H9 (cell line): ENCODE results near the gene FLT3. TPM values are rescaled to one million over a fixed set of nuclear protein-coding genes. Genes with fewer than 3 reads are reported as not detected.

Experiments used
- DNase-seq: peaks from one replicate; pipeline ENCODE4 v3.0.0-alpha.2; 2017
- H2AFZ ChIP-seq: one replicate; pipeline ENCODE4 v1.6.1; 2013; ENCODE audit warnings: mild to moderate bottlenecking, low read length, control low read depth, moderate library complexity
- H2AK5ac ChIP-seq: 2 replicates; pipeline ENCODE4 v1.6.1; 2013; ENCODE audit warnings: low read length, control low read depth, mixed read lengths; ENCODE audit not compliant: insufficient read length
- H2BK120ac ChIP-seq: one replicate; pipeline ENCODE4 v1.6.1; 2013; ENCODE audit warnings: low read depth, mild to moderate bottlenecking, low read length, control low read depth, inconsistent platforms; ENCODE audit not compliant: poor library complexity, severe bottlenecking
- H2BK12ac ChIP-seq: 2 replicates; pipeline ENCODE4 v1.6.1; 2013; ENCODE audit warnings: low read length, control low read depth, mixed read lengths, low read depth; ENCODE audit not compliant: insufficient read length
- H2BK15ac ChIP-seq: 2 replicates; pipeline ENCODE4 v1.6.1; 2013; ENCODE audit warnings: low read depth, low read length, control low read depth
- H2BK20ac ChIP-seq: one replicate; pipeline ENCODE4 v1.6.1; 2013; ENCODE audit warnings: low read depth, mild to moderate bottlenecking, low read length, control low read depth, inconsistent platforms; ENCODE audit not compliant: poor library complexity, severe bottlenecking
- H2BK5ac ChIP-seq: 2 replicates; pipeline ENCODE4 v1.6.1; 2013; ENCODE audit warnings: low read length, control low read depth, mixed read lengths; ENCODE audit not compliant: insufficient read length
- H3K14ac ChIP-seq: 2 replicates; pipeline ENCODE4 v1.6.1; 2013; ENCODE audit warnings: low read length, control low read depth; ENCODE audit not compliant: insufficient read depth
- H3K18ac ChIP-seq: 2 replicates; pipeline ENCODE4 v1.6.1; 2013; ENCODE audit warnings: low read depth, mild to moderate bottlenecking, mixed read lengths, low read length, control low read depth; ENCODE audit not compliant: insufficient read length
- H3K23ac ChIP-seq: 2 replicates; pipeline ENCODE4 v1.6.1; 2013; ENCODE audit warnings: low read length, control low read depth, mixed read lengths, low read depth; ENCODE audit not compliant: insufficient read length
- H3K23me2 ChIP-seq: 2 replicates; pipeline ENCODE4 v1.6.1; 2013; ENCODE audit warnings: low read depth, mild to moderate bottlenecking, mixed read lengths, low read length, control low read depth; ENCODE audit not compliant: insufficient read length, poor library complexity, severe bottlenecking
- H3K27ac ChIP-seq: 2 replicates; pipeline ENCODE4 v1.5.1; 2013; ENCODE audit warnings: low read length, control low read depth, mixed read lengths, low read depth; ENCODE audit not compliant: insufficient read length
- H3K27me3 ChIP-seq: 2 replicates; pipeline ENCODE4 v1.6.1; 2013; ENCODE audit warnings: low read length, control low read depth, inconsistent platforms; ENCODE audit not compliant: insufficient read depth
- H3K4ac ChIP-seq: 2 replicates; pipeline ENCODE4 v1.6.1; 2013; ENCODE audit warnings: low read depth, mild to moderate bottlenecking, control low read depth, inconsistent platforms, low read length, moderate library complexity
- H3K4me1 ChIP-seq: 2 replicates; pipeline ENCODE4 v1.6.1; 2013; ENCODE audit warnings: low read length, control low read depth, inconsistent platforms; ENCODE audit not compliant: insufficient read depth
- H3K4me2 ChIP-seq: 2 replicates; pipeline ENCODE4 v1.6.1; 2013; ENCODE audit warnings: low read length, control low read depth, mixed read lengths; ENCODE audit not compliant: insufficient read length, insufficient read depth
- H3K56ac ChIP-seq: 2 replicates; pipeline ENCODE4 v1.6.1; 2013; ENCODE audit warnings: low read depth, mild to moderate bottlenecking, mixed read lengths, low read length, control low read depth; ENCODE audit not compliant: insufficient read length
- H3K79me1 ChIP-seq: 2 replicates; pipeline ENCODE4 v1.6.1; 2013; ENCODE audit warnings: low read depth, mild to moderate bottlenecking, moderate library complexity, low read length, control low read depth, inconsistent platforms; ENCODE audit not compliant: insufficient read depth, poor library complexity, severe bottlenecking
- H3K79me2 ChIP-seq: 2 replicates; pipeline ENCODE4 v1.6.1; 2013; ENCODE audit warnings: low read length, control low read depth, inconsistent platforms; ENCODE audit not compliant: insufficient read depth
- H3K9ac ChIP-seq: 2 replicates; pipeline ENCODE4 v1.6.1; 2013; ENCODE audit warnings: low read length, control low read depth, mixed read lengths; ENCODE audit not compliant: insufficient read length; ENCODE audit errors: extremely low read depth
- H3K9me3 ChIP-seq: one replicate; pipeline ENCODE4 v1.6.1; 2013; ENCODE audit warnings: low read depth, low read length, inconsistent platforms; ENCODE audit not compliant: control insufficient read depth
- H3T11ph ChIP-seq: one replicate; pipeline ENCODE4 v1.6.1; 2013; ENCODE audit warnings: mild to moderate bottlenecking, low read length, control low read depth, inconsistent platforms
- H4K20me1 ChIP-seq: one replicate; pipeline ENCODE4 v1.6.1; 2013; ENCODE audit not compliant: control insufficient read depth, insufficient read length, insufficient read depth
- H4K5ac ChIP-seq: 2 replicates; pipeline ENCODE4 v1.6.1; 2013; ENCODE audit warnings: low read depth, mild to moderate bottlenecking, mixed read lengths, low read length, control low read depth; ENCODE audit not compliant: insufficient read length
- H4K8ac ChIP-seq: replicated peaks from 2 replicates; pipeline ENCODE4 v1.6.1; 2013; ENCODE audit warnings: low read length, control low read depth, mixed read lengths, low read depth; ENCODE audit not compliant: insufficient read length
- H4K91ac ChIP-seq: 2 replicates; pipeline ENCODE4 v1.6.1; 2013; ENCODE audit warnings: low read depth, mild to moderate bottlenecking, moderate library complexity, mixed read lengths, low read length, control low read depth; ENCODE audit not compliant: insufficient read length
- H3K27ac Mint-ChIP-seq, 3 experiments: 2 replicates in 2 of 3; 3 replicates in 1 of 3; pipeline ENCODE4 v1.8.0; 2020 to 2021; ENCODE audit warnings: mixed read lengths in 3 of 3, mild to moderate bottlenecking in 1 of 3, moderate library complexity in 1 of 3
- H3K27me3 Mint-ChIP-seq: 2 replicates; pipeline ENCODE4 v1.8.0; 2021; ENCODE audit warnings: low read depth, mild to moderate bottlenecking, moderate library complexity, mixed read lengths
- H3K36me3 Mint-ChIP-seq, 3 experiments: 2 replicates in 2 of 3; 3 replicates in 1 of 3; pipeline ENCODE4 v1.8.0; 2020 to 2021; ENCODE audit warnings: low read depth in 3 of 3, mixed read lengths in 3 of 3; ENCODE audit not compliant: insufficient read depth in 1 of 3
- H3K4me1 Mint-ChIP-seq, 2 experiments: 2 replicates each; pipeline ENCODE4 v1.8.0; 2020; ENCODE audit warnings: mixed read lengths in 2 of 2
- H3K4me3 Mint-ChIP-seq, 2 experiments: 2 replicates in 1 of 2; 3 replicates in 1 of 2; pipeline ENCODE4 v1.8.0; 2020 to 2021; ENCODE audit warnings: mild to moderate bottlenecking in 2 of 2, mixed read lengths in 2 of 2, moderate library complexity in 1 of 2
- H3K9me3 Mint-ChIP-seq, 2 experiments: 2 replicates in 1 of 2; 3 replicates in 1 of 2; pipeline ENCODE4 v1.8.0; 2020; ENCODE audit warnings: mild to moderate bottlenecking in 2 of 2, mixed read lengths in 2 of 2, moderate library complexity in 1 of 2
- WGBS: extraction: QIAGEN DNeasy Blood & Tissue Kit; methylation state at CpG from one replicate; pipeline ENCODE4 v1.1.7; 2013; ENCODE audit warnings: missing lambda C conversion rate, low lambda C conversion rate, mixed read lengths; ENCODE audit not compliant: insufficient read length; ENCODE audit errors: extremely low coverage; 5-methylcytosine and 5-hydroxymethylcytosine counted together
- total RNA-seq: library from RNA; stranded (reverse); gene quantifications from 2 replicates; pipeline ENCODE4 v1.2.1, GENCODE V29; 2021
- TF ChIP-seq, protein P1 (sequence below): fragments of 200-600 bp; sonication (generic); conservative IDR thresholded peaks from 3 replicates; pipeline ENCODE4 v1.8.0; 2021; ENCODE audit warnings: antibody characterized with exemption, mild to moderate bottlenecking

The FLT3 gene
- total RNA-seq, 1 experiment from 2014 or later = 0.44 TPM

DNA sequence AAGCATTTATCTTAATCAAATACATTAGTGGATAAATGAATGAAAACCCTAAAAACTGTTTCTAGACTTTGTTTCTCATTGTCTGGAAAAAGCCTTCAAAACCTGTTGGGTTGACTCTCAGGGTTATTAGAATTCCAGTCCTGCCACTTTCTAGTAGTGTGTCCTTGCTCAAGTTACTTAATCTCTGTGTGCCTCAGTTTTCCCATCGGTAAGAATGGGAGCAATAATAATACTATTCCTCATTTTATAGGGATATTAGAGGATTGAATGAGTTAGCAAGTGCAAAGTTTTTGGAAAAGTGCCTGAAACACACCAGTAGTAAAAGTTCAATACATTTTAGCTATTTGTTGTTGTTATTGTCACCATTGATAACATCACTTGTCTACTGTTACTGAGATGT lies 114.8 kb downstream of the FLT3 start:
- no peak overlapping the region for H3K23ac ChIP-seq
- no peaks in the 10 kb centered on the region for H3K9me3 ChIP-seq
- WGBS = no CpG with 5 or more reads among the region's 1 CpG
- H2AK5ac ChIP-seq = no peak overlapping the region
- H3K4ac ChIP-seq = no peak overlapping the region
- H3K4me2 ChIP-seq = no peak overlapping the region
- no peaks in the 10 kb centered on the region for H3K79me2 ChIP-seq
- no peak overlapping the region for H2BK5ac ChIP-seq
- H4K5ac ChIP-seq = no peak overlapping the region
- H4K8ac ChIP-seq = no peak overlapping the region
- peaks cover 2% of the 10 kb centered on the region for H4K20me1 ChIP-seq
- H3K14ac ChIP-seq = no peak overlapping the region
- H3K18ac ChIP-seq = no peak overlapping the region
- H2BK120ac ChIP-seq = no peak overlapping the region
- no peaks in the 10 kb centered on the region for H3K23me2 ChIP-seq
- H3K27me3 ChIP-seq = peaks cover 34% of the 10 kb centered on the region
- no peak overlapping the region for H3T11ph ChIP-seq
- H3K27ac ChIP-seq = no peak overlapping the region
- H3K4me1 ChIP-seq = no peaks in the 10 kb centered on the region
- no peaks in the 10 kb centered on the region for H3K79me1 ChIP-seq
- H3K56ac ChIP-seq = no peak overlapping the region
- TF ChIP-seq, protein P1, sequence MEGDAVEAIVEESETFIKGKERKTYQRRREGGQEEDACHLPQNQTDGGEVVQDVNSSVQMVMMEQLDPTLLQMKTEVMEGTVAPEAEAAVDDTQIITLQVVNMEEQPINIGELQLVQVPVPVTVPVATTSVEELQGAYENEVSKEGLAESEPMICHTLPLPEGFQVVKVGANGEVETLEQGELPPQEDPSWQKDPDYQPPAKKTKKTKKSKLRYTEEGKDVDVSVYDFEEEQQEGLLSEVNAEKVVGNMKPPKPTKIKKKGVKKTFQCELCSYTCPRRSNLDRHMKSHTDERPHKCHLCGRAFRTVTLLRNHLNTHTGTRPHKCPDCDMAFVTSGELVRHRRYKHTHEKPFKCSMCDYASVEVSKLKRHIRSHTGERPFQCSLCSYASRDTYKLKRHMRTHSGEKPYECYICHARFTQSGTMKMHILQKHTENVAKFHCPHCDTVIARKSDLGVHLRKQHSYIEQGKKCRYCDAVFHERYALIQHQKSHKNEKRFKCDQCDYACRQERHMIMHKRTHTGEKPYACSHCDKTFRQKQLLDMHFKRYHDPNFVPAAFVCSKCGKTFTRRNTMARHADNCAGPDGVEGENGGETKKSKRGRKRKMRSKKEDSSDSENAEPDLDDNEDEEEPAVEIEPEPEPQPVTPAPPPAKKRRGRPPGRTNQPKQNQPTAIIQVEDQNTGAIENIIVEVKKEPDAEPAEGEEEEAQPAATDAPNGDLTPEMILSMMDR = no peak
- H3K4me3 Mint-ChIP-seq = no peak overlapping the region
- no peak overlapping the region for H2AFZ ChIP-seq
- no peak overlapping the region for H2BK15ac ChIP-seq
- peaks cover 0 to 5% of the 10 kb centered on the region in 2 experiments; a peak in 1 of 5 replicates for H3K9me3 Mint-ChIP-seq
- H4K91ac ChIP-seq = no peak overlapping the region
- peaks cover 100% of the 10 kb centered on the region for H3K27me3 Mint-ChIP-seq
- H3K4me1 Mint-ChIP-seq = peaks cover 3 to 5% of the 10 kb centered on the region in 2 experiments; a peak in 3 of 4 replicates
- H3K36me3 Mint-ChIP-seq = peaks cover 0 to 2% (median 0%) of the 10 kb centered on the region in 3 experiments; a peak in 1 of 7 replicates
- H3K27ac Mint-ChIP-seq = no peak overlapping the region
- no peak overlapping the region for H3K9ac ChIP-seq
- H2BK20ac ChIP-seq = no peak overlapping the region
- H2BK12ac ChIP-seq = no peak overlapping the region
- DNase-seq = no peak
